Endodermal cell (in vitro differentiated cells): ENCODE measurements around the gene NRDC. TPM values are rescaled to one million over a fixed set of nuclear protein-coding genes. Genes with fewer than 3 reads are reported as not detected.
A peak's percentile ranks its signal among the peaks of the same experiment; 100 is the strongest.

ENCODE experiments used
- DNase-seq: peaks from one replicate; pipeline ENCODE4 v3.0.0-alpha.2; 2017
- H3K27ac ChIP-seq: 2 replicates; pipeline ENCODE4 v1.5.1; 2013; ENCODE audit warnings: mild to moderate bottlenecking, low read depth, low read length, moderate library complexity
- H3K27me3 ChIP-seq: 2 replicates; pipeline ENCODE4 v1.6.1; 2013; ENCODE audit warnings: mild to moderate bottlenecking, low read length, moderate library complexity; ENCODE audit not compliant: insufficient read depth, control insufficient read depth, poor library complexity, severe bottlenecking
- H3K36me3 ChIP-seq: 2 replicates; pipeline ENCODE4 v1.7.0; 2013; ENCODE audit warnings: mild to moderate bottlenecking, low read length, moderate library complexity; ENCODE audit not compliant: control insufficient read depth, insufficient read depth
- H3K4me1 ChIP-seq: one replicate; pipeline ENCODE4 v1.7.0; 2013; ENCODE audit warnings: low read length; ENCODE audit not compliant: control insufficient read depth, insufficient read depth
- H3K4me3 ChIP-seq: 2 replicates; pipeline ENCODE4 v1.5.1; 2013; ENCODE audit warnings: mild to moderate bottlenecking, low read length, moderate library complexity
- H3K9ac ChIP-seq: 2 replicates; pipeline ENCODE4 v1.6.1; 2013; ENCODE audit warnings: mild to moderate bottlenecking, low read length, moderate library complexity; ENCODE audit not compliant: poor library complexity, severe bottlenecking; ENCODE audit errors: extremely low read depth
- H3K9me3 ChIP-seq: 2 replicates; pipeline ENCODE4 v1.6.1; 2013; ENCODE audit warnings: mild to moderate bottlenecking, low read length, moderate library complexity; ENCODE audit not compliant: control insufficient read depth
- H3K27ac Mint-ChIP-seq: 2 replicates; pipeline ENCODE4 v1.8.0; 2020; ENCODE audit warnings: mixed read lengths
- H3K27me3 Mint-ChIP-seq: 2 replicates; pipeline ENCODE4 v1.8.0; 2021; ENCODE audit warnings: mild to moderate bottlenecking, mixed read lengths; ENCODE audit not compliant: insufficient read depth
- H3K36me3 Mint-ChIP-seq: 2 replicates; pipeline ENCODE4 v1.8.0; 2020; ENCODE audit warnings: low read depth, mixed read lengths
- H3K4me1 Mint-ChIP-seq: 2 replicates; pipeline ENCODE4 v1.8.0; 2020; ENCODE audit warnings: mixed read lengths
- H3K4me3 Mint-ChIP-seq: 2 replicates; pipeline ENCODE4 v1.8.0; 2020; ENCODE audit warnings: mild to moderate bottlenecking, moderate library complexity, mixed read lengths
- H3K9me3 Mint-ChIP-seq: 2 replicates; pipeline ENCODE4 v1.8.0; 2020; ENCODE audit warnings: mild to moderate bottlenecking, mixed read lengths
- CTCF ChIP-seq: fragments of 200-600 bp; sonication (generic); conservative IDR thresholded peaks from 2 replicates; pipeline ENCODE4 v1.5.0; 2021; ENCODE audit warnings: antibody characterized with exemption, mild to moderate bottlenecking
- WGBS, 2 experiments: methylation state at CpG; one replicate each; pipeline versions ENCODE4 v1.1.5 to v1.1.7; 2013; ENCODE audit warnings: missing lambda C conversion rate in 2 of 2, mixed read lengths in 1 of 2; ENCODE audit not compliant: insufficient coverage in 1 of 2, insufficient read length in 1 of 2; 5-methylcytosine and 5-hydroxymethylcytosine counted together
- total RNA-seq, 2 donors: library from RNA; stranded (reverse); fragmentation: NEBNext Ultra II Directional in 1 of 2; extraction: Animal tissue kit (Norgen Biotek cat#: 25700) in 1 of 2; gene quantifications; 2 replicates in 1 of 2; 3 replicates in 1 of 2; pipeline ENCODE4 v1.2.1, GENCODE V29; 2021

The NRDC gene
- total RNA-seq, 2 donors from 2014 or later = 160 to 202 TPM

GRCh38 chr1:51850420-51851223 is 27.9 kb downstream of the NRDC start:
- H3K27me3 Mint-ChIP-seq = no peaks in the 10 kb centered on the region
- peaks cover 8% of the 10 kb centered on the region for H3K4me1 Mint-ChIP-seq
- H3K36me3 Mint-ChIP-seq = peaks cover 41% of the 10 kb centered on the region
- no peak overlapping the region for H3K9ac ChIP-seq
- H3K36me3 ChIP-seq = peaks cover 29% of the 10 kb centered on the region
- 92 to 94% methylated on average over 6 to 8 of the region's 8 CpGs for WGBS, 2 experiments
- H3K4me1 ChIP-seq = no peaks in the 10 kb centered on the region
- H3K27ac Mint-ChIP-seq = no peak overlapping the region
- no peak for DNase-seq
- no peak overlapping the region for H3K4me3 ChIP-seq
- H3K4me3 Mint-ChIP-seq = no peak overlapping the region
- peaks cover 11% of the 10 kb centered on the region for H3K9me3 Mint-ChIP-seq
- peaks cover 7% of the 10 kb centered on the region for H3K9me3 ChIP-seq
- no peak overlapping the region for H3K27ac ChIP-seq
- no peaks in the 10 kb centered on the region for H3K27me3 ChIP-seq
- no peak for TF ChIP-seq CTCF

- Mint-ChIP-seq H3K36me3 (peaks cover 28% of the 10 kb centered on the region), H3K9me3 (peaks cover 11% of the 10 kb centered on the region), H3K4me1 (peaks cover 23% of the 10 kb centered on the region), H3K4me3 (no peak overlapping the region), H3K27ac (no peak overlapping the region), H3K27me3 (no peaks in the 10 kb centered on the region)
- H3K27me3 ChIP-seq = no peaks in the 10 kb centered on the region
- no peak for TF ChIP-seq CTCF
- H3K4me1 ChIP-seq = no peaks in the 10 kb centered on the region
- 96 to 97% methylated on average over 19 to 41 of the region's 42 CpGs for WGBS, 2 experiments
- H3K27ac ChIP-seq = no peak overlapping the region
- no peak for DNase-seq
- no peak overlapping the region for H3K4me3 ChIP-seq
- H3K36me3 ChIP-seq = peaks cover 17% of the 10 kb centered on the region
- peaks cover 7% of the 10 kb centered on the region for H3K9me3 ChIP-seq
- H3K9ac ChIP-seq = no peak overlapping the region
These were observed 31.1 kb downstream of the NRDC start for GRCh38 chr1:51847294-51847920.

GRCh38 chr1:51843948-51844347 is 34.6 kb downstream of the NRDC start:
- peaks cover 20% of the 10 kb centered on the region for H3K36me3 Mint-ChIP-seq
- Histone ChIP-seq H3K9ac (no peak overlapping the region), H3K27ac (no peak overlapping the region), H3K36me3 (peaks cover 32% of the 10 kb centered on the region), H3K9me3 (peaks cover 7% of the 10 kb centered on the region), H3K4me3 (no peak overlapping the region), H3K27me3 (no peaks in the 10 kb centered on the region), H3K4me1 (no peaks in the 10 kb centered on the region)
- 89 to 100% methylated on average over 1 to 4 of the region's 4 CpGs for WGBS, 2 experiments
- H3K27ac Mint-ChIP-seq = peak overlapping the region; percentile 2
- no peaks in the 10 kb centered on the region for H3K27me3 Mint-ChIP-seq
- no peak overlapping the region for H3K4me3 Mint-ChIP-seq
- DNase-seq = no peak
- H3K9me3 Mint-ChIP-seq = peaks cover 11% of the 10 kb centered on the region
- H3K4me1 Mint-ChIP-seq = peaks cover 16% of the 10 kb centered on the region
- no peak for TF ChIP-seq CTCF
